K562 (cell line): ENCODE measurements around the gene TOR3A. TPM values are rescaled to one million over a fixed set of nuclear protein-coding genes. Genes with fewer than 3 reads are reported as not detected.

Experiments used
- FOSL1 ChIP-seq: fragments of 200-800 bp; sonication (Bioruptor generic); conservative IDR thresholded peaks from 2 replicates; pipeline ENCODE4 v1.6.1; 2016; ENCODE audit warnings: missing genetic modification characterization, missing compliant biosample characterization
- LEF1 ChIP-seq: fragments of 450-650 bp; IDR thresholded peaks from 2 replicates; pipeline ENCODE4 v1.6.1; 2016; ENCODE audit warnings: mild to moderate bottlenecking
- polyA plus RNA-seq, 8 experiments: library from polyadenylated mRNA; depleted of rRNA in 4 of 8; stranded (reverse) in 5 of 8; unstranded in 3 of 8; fragments of >200 nt; fragmentation: Nextera tagmentation in 2 of 8; fragmentation: Illumina TruSeq in 1 of 8; extraction: Ambion mirVana in 2 of 8; extraction: Trizol in 1 of 8; gene quantifications; 2 replicates each; pipeline versions ENCODE4 v1.2.1 to v1.2.3, GENCODE V29; 2011 to 2014; ENCODE audit warnings: inconsistent platforms in 1 of 8, missing spikeins in 1 of 8
- total RNA-seq, 7 experiments: library from RNA; depleted of rRNA in 6 of 7; stranded (reverse); fragments of >200 nt in 6 of 7; fragmentation: Illumina TruSeq in 2 of 7; extraction: Trizol in 2 of 7; gene quantifications; 2 replicates each; pipeline versions ENCODE4 v1.2.1 to v1.2.3, GENCODE V29; 2011 to 2021; ENCODE audit warnings: low replicate concordance in 1 of 7
- TF ChIP-seq, protein P1 (sequence below): fragments of 200-600 bp; sonication (generic); IDR thresholded peaks from one replicate; pipeline ENCODE4 v1.6.1; 2012; ENCODE audit warnings: mild to moderate bottlenecking, low read depth, low read length, inconsistent platforms
- TF ChIP-seq, protein P2 (sequence below), 2 experiments: fragments of 450-650 bp in 1 of 2; sonication (generic) in 1 of 2; formaldehyde crosslinking in 1 of 2; IDR thresholded peaks in 1 of 2; conservative IDR thresholded peaks in 1 of 2; 2 replicates each; pipeline versions ENCODE4 v1.6.1 to v1.8.1; 2016 to 2023; ENCODE audit warnings: mild to moderate bottlenecking in 2 of 2, moderate library complexity in 2 of 2, inconsistent platforms in 1 of 2, missing genetic modification reagents in 1 of 2
- TF ChIP-seq, protein P3 (sequence below): fragments of 450-650 bp; IDR thresholded peaks from 2 replicates; pipeline ENCODE4 v1.7.0; 2016; ENCODE audit warnings: borderline replicate concordance

TOR3A gene
- total and polyA plus RNA-seq, 9 of the 15 experiments (the other 6 are each of a cell fraction or from before 2014, with no cell fraction given) = 7.9 to 94.5 (median 39.7) TPM

DNA sequence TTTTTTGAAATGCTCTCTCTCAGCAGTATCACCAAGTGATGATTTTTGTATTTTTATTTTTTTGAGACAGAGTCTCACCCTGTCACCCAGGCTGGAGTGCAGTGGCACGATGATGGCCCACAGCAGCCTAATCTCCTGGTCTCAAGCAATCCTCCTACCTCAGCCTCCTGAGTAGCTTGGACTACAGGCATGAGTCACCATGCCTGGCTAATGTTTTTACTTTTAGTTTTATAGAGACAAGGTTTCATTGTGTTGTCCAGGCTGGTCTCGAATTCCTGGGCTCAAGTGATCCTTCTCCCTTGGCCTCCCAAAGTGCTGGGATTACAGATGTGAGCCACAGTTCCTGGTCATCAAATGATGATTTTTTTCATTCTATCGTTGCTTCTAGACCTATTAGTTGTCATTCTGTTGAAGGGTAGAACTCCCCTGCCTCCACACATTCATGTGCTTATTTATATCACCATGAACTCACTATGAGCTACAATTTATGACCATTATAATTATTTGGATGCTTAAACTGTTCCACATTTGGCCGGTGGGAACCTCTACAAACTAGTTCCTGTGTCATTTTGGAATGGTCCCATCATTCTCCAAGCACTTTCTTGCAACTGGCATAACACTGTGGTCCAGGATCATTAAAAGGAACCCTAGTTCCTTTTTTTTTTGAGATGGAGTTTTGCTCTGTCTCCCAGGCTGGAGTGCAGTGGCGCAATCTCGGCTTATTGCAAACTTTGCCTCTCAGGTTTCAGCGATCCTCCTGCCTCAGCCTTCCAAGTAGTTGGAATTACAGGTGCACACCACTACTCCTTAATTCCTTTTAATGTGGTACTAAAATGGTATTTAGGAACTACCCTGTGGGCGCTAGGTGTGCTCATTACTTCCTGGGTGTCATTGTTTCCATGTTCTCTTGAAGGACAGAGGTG, 20.2 kb upstream of the TOR3A start (continued):
- TF ChIP-seq, protein P1, sequence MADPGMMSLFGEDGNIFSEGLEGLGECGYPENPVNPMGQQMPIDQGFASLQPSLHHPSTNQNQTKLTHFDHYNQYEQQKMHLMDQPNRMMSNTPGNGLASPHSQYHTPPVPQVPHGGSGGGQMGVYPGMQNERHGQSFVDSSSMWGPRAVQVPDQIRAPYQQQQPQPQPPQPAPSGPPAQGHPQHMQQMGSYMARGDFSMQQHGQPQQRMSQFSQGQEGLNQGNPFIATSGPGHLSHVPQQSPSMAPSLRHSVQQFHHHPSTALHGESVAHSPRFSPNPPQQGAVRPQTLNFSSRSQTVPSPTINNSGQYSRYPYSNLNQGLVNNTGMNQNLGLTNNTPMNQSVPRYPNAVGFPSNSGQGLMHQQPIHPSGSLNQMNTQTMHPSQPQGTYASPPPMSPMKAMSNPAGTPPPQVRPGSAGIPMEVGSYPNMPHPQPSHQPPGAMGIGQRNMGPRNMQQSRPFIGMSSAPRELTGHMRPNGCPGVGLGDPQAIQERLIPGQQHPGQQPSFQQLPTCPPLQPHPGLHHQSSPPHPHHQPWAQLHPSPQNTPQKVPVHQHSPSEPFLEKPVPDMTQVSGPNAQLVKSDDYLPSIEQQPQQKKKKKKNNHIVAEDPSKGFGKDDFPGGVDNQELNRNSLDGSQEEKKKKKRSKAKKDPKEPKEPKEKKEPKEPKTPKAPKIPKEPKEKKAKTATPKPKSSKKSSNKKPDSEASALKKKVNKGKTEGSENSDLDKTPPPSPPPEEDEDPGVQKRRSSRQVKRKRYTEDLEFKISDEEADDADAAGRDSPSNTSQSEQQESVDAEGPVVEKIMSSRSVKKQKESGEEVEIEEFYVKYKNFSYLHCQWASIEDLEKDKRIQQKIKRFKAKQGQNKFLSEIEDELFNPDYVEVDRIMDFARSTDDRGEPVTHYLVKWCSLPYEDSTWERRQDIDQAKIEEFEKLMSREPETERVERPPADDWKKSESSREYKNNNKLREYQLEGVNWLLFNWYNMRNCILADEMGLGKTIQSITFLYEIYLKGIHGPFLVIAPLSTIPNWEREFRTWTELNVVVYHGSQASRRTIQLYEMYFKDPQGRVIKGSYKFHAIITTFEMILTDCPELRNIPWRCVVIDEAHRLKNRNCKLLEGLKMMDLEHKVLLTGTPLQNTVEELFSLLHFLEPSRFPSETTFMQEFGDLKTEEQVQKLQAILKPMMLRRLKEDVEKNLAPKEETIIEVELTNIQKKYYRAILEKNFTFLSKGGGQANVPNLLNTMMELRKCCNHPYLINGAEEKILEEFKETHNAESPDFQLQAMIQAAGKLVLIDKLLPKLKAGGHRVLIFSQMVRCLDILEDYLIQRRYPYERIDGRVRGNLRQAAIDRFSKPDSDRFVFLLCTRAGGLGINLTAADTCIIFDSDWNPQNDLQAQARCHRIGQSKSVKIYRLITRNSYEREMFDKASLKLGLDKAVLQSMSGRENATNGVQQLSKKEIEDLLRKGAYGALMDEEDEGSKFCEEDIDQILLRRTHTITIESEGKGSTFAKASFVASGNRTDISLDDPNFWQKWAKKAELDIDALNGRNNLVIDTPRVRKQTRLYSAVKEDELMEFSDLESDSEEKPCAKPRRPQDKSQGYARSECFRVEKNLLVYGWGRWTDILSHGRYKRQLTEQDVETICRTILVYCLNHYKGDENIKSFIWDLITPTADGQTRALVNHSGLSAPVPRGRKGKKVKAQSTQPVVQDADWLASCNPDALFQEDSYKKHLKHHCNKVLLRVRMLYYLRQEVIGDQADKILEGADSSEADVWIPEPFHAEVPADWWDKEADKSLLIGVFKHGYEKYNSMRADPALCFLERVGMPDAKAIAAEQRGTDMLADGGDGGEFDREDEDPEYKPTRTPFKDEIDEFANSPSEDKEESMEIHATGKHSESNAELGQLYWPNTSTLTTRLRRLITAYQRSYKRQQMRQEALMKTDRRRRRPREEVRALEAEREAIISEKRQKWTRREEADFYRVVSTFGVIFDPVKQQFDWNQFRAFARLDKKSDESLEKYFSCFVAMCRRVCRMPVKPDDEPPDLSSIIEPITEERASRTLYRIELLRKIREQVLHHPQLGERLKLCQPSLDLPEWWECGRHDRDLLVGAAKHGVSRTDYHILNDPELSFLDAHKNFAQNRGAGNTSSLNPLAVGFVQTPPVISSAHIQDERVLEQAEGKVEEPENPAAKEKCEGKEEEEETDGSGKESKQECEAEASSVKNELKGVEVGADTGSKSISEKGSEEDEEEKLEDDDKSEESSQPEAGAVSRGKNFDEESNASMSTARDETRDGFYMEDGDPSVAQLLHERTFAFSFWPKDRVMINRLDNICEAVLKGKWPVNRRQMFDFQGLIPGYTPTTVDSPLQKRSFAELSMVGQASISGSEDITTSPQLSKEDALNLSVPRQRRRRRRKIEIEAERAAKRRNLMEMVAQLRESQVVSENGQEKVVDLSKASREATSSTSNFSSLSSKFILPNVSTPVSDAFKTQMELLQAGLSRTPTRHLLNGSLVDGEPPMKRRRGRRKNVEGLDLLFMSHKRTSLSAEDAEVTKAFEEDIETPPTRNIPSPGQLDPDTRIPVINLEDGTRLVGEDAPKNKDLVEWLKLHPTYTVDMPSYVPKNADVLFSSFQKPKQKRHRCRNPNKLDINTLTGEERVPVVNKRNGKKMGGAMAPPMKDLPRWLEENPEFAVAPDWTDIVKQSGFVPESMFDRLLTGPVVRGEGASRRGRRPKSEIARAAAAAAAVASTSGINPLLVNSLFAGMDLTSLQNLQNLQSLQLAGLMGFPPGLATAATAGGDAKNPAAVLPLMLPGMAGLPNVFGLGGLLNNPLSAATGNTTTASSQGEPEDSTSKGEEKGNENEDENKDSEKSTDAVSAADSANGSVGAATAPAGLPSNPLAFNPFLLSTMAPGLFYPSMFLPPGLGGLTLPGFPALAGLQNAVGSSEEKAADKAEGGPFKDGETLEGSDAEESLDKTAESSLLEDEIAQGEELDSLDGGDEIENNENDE = no peak
- TF ChIP-seq FOSL1 (tag) (peak; percentile 52; the same call in 1 of the 2 replicates), LEF1 (no peak)
- TF ChIP-seq, protein P2, sequence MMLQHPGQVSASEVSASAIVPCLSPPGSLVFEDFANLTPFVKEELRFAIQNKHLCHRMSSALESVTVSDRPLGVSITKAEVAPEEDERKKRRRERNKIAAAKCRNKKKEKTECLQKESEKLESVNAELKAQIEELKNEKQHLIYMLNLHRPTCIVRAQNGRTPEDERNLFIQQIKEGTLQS (IDR thresholded peaks at IDR 0.05) = peak; percentile 82
- TF ChIP-seq, protein P2 (CRISPR knock-in tag; conservative IDR thresholded peaks at IDR 0.05) = no peak
- TF ChIP-seq, protein P3, sequence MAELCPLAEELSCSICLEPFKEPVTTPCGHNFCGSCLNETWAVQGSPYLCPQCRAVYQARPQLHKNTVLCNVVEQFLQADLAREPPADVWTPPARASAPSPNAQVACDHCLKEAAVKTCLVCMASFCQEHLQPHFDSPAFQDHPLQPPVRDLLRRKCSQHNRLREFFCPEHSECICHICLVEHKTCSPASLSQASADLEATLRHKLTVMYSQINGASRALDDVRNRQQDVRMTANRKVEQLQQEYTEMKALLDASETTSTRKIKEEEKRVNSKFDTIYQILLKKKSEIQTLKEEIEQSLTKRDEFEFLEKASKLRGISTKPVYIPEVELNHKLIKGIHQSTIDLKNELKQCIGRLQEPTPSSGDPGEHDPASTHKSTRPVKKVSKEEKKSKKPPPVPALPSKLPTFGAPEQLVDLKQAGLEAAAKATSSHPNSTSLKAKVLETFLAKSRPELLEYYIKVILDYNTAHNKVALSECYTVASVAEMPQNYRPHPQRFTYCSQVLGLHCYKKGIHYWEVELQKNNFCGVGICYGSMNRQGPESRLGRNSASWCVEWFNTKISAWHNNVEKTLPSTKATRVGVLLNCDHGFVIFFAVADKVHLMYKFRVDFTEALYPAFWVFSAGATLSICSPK = no peak
